ENCODE results near the gene ATP8B4. TPM values are rescaled to one million over a fixed set of nuclear protein-coding genes. Genes with fewer than 3 reads are reported as not detected.

The ATP8B4 gene
- total RNA-seq, 1 experiment from 2014 or later, result not detected

- Histone ChIP-seq H3K9me2 (replicated peaks; ENCODE audit: low read length) (no peaks in the 10 kb centered on the region), H3K9me3 (ENCODE audit: low read length) (no peaks in the 10 kb centered on the region), H2AFZ (ENCODE audit: low read length) (no peak overlapping the region), H3K4me1 (ENCODE audit: insufficient read depth, low read length) (peaks cover 27% of the 10 kb centered on the region), H3K27me3 (ENCODE audit: low read length) (no peaks in the 10 kb centered on the region), H3K4me2 (ENCODE audit: low read length) (no peak overlapping the region), H3K27ac (ENCODE audit: low read length) (peak overlapping the region; percentile 29), H3K4me3 (ENCODE audit: low read length) (no peak overlapping the region), H3K36me3 (ENCODE audit: low read depth, low read length) (no peaks in the 10 kb centered on the region), H4K20me1 (ENCODE audit: low read length) (no peaks in the 10 kb centered on the region), H3K79me2 (ENCODE audit: low read length) (no peaks in the 10 kb centered on the region), H3K9ac (ENCODE audit: low read length) (no peak overlapping the region), H3F3A (ENCODE audit: low read length, unreplicated experiment) (no peaks in the 10 kb centered on the region)
- CTCF ChIA-PET, result no interaction called here
- intact Hi-C loops (cut with micrococcal nuclease), result loop anchor here (1.0 kb wide), 1 partner anchor 50 kb away; no protein-coding TSS in a partner anchor
- DNase-seq (no peak), ATAC-seq (no peak)
- no TSS peak for BruUV-seq (replicated peaks)
- TF ChIP-seq EZH2phosphoT487 (IDR thresholded peaks at IDR 0.05; ENCODE audit: borderline replicate concordance, low read length), result no peak
- TF ChIP-seq EZH2 (IDR thresholded peaks at IDR 0.05; ENCODE audit: low read length, unreplicated experiment), result no peak
- TF ChIP-seq, protein P1, sequence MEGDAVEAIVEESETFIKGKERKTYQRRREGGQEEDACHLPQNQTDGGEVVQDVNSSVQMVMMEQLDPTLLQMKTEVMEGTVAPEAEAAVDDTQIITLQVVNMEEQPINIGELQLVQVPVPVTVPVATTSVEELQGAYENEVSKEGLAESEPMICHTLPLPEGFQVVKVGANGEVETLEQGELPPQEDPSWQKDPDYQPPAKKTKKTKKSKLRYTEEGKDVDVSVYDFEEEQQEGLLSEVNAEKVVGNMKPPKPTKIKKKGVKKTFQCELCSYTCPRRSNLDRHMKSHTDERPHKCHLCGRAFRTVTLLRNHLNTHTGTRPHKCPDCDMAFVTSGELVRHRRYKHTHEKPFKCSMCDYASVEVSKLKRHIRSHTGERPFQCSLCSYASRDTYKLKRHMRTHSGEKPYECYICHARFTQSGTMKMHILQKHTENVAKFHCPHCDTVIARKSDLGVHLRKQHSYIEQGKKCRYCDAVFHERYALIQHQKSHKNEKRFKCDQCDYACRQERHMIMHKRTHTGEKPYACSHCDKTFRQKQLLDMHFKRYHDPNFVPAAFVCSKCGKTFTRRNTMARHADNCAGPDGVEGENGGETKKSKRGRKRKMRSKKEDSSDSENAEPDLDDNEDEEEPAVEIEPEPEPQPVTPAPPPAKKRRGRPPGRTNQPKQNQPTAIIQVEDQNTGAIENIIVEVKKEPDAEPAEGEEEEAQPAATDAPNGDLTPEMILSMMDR (conservative IDR thresholded peaks at IDR 0.05; ENCODE audit: low read depth, low read length), result no peak
- POLR2A ChIA-PET (ENCODE audit: unreplicated experiment), result no interaction called here
These were observed 220.3 kb downstream of the ATP8B4 start for GRCh38 chr15:49898575-49899283.

GRCh38 chr15:49898097-49898496 is 220.9 kb downstream of the ATP8B4 start:
- no peak overlapping the region for H3K9ac ChIP-seq (ENCODE audit: low read length)
- H3K4me3 ChIP-seq (ENCODE audit: low read length), result no peak overlapping the region
- DNase-seq (peak; percentile 37), ATAC-seq (peak; percentile 79)
- intact Hi-C loops (cut with micrococcal nuclease), result loop anchor here (1.0 kb wide), 1 partner anchor 50 kb away; no protein-coding TSS in a partner anchor
- H3K4me1 ChIP-seq (ENCODE audit: insufficient read depth, low read length), result peaks cover 27% of the 10 kb centered on the region
- no peaks in the 10 kb centered on the region for H3F3A ChIP-seq (ENCODE audit: low read length, unreplicated experiment)
- H4K20me1 ChIP-seq (ENCODE audit: low read length), result no peaks in the 10 kb centered on the region
- no TSS peak for BruUV-seq (replicated peaks)
- H3K27ac ChIP-seq (ENCODE audit: low read length), result peak overlapping the region; percentile 29
- H3K9me3 ChIP-seq (ENCODE audit: low read length), result no peaks in the 10 kb centered on the region
- no peak overlapping the region for H2AFZ ChIP-seq (ENCODE audit: low read length)
- H3K36me3 ChIP-seq (ENCODE audit: low read depth, low read length), result no peaks in the 10 kb centered on the region
- H3K4me2 ChIP-seq (ENCODE audit: low read length), result no peak overlapping the region
- H3K27me3 ChIP-seq (ENCODE audit: low read length), result no peaks in the 10 kb centered on the region
- ChIA-PET POLR2A (ENCODE audit: unreplicated experiment) (no interaction called here), CTCF (no interaction called here)
- no peaks in the 10 kb centered on the region for H3K9me2 ChIP-seq (replicated peaks; ENCODE audit: low read length)
- no peak for TF ChIP-seq EZH2phosphoT487 (IDR thresholded peaks at IDR 0.05; ENCODE audit: borderline replicate concordance, low read length)
- TF ChIP-seq, protein P1 (conservative IDR thresholded peaks at IDR 0.05; ENCODE audit: low read depth, low read length), result no peak
- TF ChIP-seq EZH2 (IDR thresholded peaks at IDR 0.05; ENCODE audit: low read length, unreplicated experiment), result no peak
- no peaks in the 10 kb centered on the region for H3K79me2 ChIP-seq (ENCODE audit: low read length)

Measured in PC-3 (cell line).